GM12872 (cell line): ENCODE results near the gene UNC119B.

Experiments used
- TF ChIP-seq, protein P1 (sequence below): IDR thresholded peaks from 3 replicates; pipeline ENCODE4 v1.5.1; 2011; ENCODE audit warnings: low read depth, mild to moderate bottlenecking, low read length, moderate library complexity; ENCODE audit not compliant: insufficient read depth

Gene UNC119B

DNA sequence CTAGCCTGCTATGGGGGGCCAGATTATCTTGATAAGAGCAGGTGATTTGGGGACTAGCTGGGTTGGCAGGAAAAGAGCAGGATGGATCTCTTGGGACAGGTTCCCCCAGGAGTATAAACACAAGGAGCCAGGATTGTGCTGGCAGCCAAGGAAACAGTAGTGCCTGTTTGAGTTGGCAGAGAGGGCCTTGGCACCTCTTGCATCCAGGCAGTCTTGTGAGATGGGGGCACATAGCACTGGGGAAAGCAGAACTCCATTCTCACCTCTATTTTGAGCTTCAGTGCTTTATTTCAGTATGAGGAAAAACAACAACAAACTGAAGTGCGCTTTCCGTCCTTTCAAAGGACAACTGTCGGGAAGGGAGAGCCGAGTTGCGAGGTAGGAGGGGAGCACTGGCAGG, 9.4 kb upstream of the UNC119B start:
- TF ChIP-seq, protein P1, sequence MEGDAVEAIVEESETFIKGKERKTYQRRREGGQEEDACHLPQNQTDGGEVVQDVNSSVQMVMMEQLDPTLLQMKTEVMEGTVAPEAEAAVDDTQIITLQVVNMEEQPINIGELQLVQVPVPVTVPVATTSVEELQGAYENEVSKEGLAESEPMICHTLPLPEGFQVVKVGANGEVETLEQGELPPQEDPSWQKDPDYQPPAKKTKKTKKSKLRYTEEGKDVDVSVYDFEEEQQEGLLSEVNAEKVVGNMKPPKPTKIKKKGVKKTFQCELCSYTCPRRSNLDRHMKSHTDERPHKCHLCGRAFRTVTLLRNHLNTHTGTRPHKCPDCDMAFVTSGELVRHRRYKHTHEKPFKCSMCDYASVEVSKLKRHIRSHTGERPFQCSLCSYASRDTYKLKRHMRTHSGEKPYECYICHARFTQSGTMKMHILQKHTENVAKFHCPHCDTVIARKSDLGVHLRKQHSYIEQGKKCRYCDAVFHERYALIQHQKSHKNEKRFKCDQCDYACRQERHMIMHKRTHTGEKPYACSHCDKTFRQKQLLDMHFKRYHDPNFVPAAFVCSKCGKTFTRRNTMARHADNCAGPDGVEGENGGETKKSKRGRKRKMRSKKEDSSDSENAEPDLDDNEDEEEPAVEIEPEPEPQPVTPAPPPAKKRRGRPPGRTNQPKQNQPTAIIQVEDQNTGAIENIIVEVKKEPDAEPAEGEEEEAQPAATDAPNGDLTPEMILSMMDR = no peak

DNA sequence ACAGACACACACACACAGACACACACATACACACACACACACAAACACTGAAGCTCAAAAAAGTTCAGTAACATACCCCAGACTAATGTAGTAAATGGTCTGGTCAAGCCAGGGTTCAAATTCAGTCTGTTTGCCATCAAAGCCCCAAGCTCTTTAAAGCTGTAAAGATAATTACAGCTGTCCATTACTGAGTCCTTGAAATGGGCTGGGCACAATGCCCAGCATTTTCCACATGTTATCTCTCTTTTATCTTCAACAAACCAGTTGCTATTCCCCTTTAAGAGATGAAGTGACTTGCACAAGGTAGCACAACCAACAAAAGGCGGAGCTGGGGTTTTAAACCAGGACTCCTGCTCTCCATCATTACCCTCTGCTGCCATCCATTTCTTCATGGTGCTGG, 7.6 kb upstream of the UNC119B start:
- TF ChIP-seq, protein P1 = no peak

DNA sequence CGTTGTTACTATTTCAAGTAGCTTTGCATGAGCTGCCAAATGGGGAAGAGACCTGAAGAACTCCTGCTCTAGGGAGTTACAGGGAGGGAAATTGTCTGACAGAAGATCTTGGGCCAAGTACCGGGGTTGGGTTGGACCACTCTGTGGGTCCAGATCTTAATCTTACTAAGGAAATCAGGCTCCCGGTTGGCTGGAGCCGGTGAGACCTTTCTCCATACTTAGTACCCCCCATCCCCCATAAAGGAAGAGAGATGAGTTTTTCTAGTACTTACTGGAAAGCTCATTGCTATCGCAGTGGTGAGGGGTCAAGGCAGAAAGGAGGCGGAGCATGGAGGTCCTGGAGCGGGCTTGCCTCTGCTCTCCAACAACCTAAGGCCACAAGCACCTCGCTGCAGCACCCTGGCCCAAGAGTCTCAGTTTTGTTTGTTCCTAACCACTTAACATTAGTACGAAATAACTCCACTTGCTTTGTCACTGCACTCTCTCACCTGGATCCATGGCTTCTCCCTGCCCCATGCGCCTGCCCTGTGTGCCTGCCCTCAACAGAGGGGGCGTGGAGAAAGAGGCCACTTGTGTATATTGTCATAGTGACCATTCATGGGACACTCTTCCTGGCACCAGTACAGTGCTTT, 6.8 kb upstream of the UNC119B start:
- TF ChIP-seq, protein P1 = no peak

DNA sequence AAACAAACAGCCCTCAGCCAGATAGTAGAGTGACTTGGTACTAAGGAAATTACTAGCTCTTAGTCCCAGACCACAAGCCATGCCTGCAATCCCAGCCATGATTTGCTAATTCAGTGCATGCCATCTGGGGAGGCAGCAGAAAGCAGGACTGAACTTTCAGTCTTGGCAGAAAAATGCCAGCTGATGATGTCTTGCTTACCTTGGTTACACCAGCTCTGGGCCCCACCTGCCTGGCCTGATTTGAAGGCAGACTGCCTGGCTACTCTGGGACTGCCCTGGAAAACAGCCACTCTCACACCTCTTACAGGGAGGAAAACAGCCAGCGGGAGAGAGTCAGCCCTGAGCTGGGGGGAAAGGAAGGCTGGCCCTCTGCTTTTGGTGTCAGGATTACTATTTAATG, 4.6 kb upstream of the UNC119B start:
- TF ChIP-seq, protein P1 = no peak

DNA sequence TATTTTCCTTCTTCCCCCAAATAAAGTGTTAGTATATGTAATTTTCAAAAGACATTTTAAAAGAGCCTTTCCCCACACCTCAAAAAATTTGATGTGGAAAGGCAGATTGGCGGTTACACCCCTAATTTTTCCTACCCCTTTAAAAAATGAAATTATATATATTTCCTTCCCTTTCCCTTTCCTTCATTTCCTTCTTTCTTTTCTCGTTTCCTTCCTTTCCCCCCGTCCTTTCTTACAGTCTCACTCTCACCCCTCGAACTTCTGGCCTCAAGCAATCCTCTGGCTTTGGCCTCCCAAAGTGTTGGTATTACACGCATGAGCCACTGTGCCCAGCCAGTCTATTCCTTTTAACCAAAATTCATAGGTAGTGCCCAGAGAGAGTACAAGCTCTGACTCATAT, 4.2 kb upstream of the UNC119B start:
- TF ChIP-seq, protein P1 = no peak

DNA sequence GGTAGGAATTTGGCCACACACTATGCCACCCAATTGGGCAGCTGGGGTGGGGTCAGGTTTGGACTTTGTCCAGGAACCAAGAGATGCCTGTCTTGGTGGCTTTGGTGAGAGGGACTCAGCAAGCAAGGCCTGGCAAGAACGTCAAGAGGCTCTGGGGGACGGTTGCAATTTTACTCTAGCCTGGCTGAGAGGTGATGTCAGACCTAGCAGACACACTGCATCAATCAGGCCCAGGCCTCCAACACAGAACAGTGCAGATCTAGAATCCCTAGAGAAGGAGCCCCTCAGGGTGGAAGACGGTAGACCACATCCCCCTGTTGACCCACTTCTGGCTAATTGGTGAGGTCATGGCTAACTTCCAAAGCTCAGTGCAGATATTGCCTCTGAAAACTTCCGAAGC, 1.6 kb upstream of the UNC119B start:
- TF ChIP-seq, protein P1 = no peak

DNA sequence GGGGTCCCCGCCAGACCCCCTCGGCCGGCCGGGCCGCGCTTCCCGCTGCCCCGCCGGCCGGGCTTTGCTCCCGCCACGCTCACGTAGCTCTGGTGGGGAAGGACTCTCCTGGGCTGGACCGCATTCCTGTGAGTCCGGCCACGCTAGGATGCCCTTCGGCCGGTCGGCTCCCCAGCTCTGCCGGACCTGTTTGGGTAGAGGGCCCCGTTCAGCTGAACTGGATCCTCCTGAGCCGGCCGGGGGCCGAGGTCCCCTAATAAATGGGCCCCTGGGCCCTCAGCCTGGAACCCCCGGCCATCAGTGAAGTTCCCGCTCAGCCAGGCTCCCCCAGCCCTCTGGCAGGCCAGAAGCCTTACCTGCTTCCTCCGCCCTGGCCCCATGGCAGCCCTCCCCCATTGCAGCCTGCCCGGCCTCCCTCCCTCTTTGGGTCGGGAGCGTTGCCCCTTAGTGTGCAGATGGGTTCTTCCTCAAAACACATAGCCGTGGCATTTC, 593 bp downstream of the UNC119B start:
- TF ChIP-seq, protein P1 = no peak
